Parathyroid adenoma (tissue), 2 donors: Measurements from ENCODE around the gene RHD.
"Not testable (repeated sequence)": the region's sequence is repeated elsewhere in the genome, so short reads cannot be mapped to it uniquely, and the experiment has no call there.

ENCODE experiments used
- H2AFZ ChIP-seq: fragments of 300-600 bp; sonication (generic); one replicate; pipeline ENCODE4 v1.7.0; 2017; ENCODE audit warnings: antibody characterized with exemption, mild to moderate bottlenecking
- H3K27ac ChIP-seq: fragments of 300-600 bp; sonication (generic); one replicate; pipeline ENCODE4 v1.7.0; 2017
- H3K27me3 ChIP-seq: fragments of 300-600 bp; sonication (generic); one replicate; pipeline ENCODE4 v1.7.0; 2017; ENCODE audit warnings: low read length; ENCODE audit not compliant: control insufficient read depth, insufficient read depth
- H3K36me3 ChIP-seq: fragments of 300-600 bp; sonication (generic); one replicate; pipeline ENCODE4 v1.7.0; 2017; ENCODE audit warnings: low read length; ENCODE audit not compliant: control insufficient read depth, insufficient read depth
- H3K4me1 ChIP-seq: fragments of 300-600 bp; sonication (generic); one replicate; pipeline ENCODE4 v1.7.0; 2017; ENCODE audit warnings: control low read depth
- H3K4me2 ChIP-seq: fragments of 300-600 bp; sonication (generic); one replicate; pipeline ENCODE4 v1.7.0; 2017; ENCODE audit warnings: low read length
- H3K4me3 ChIP-seq: fragments of 300-600 bp; sonication (generic); one replicate; pipeline ENCODE4 v1.7.0; 2017; ENCODE audit warnings: low read depth, low read length
- H3K79me2 ChIP-seq: fragments of 300-600 bp; sonication (generic); one replicate; pipeline ENCODE4 v1.7.0; 2017; ENCODE audit warnings: control low read depth
- H3K9ac ChIP-seq: fragments of 300-600 bp; sonication (generic); one replicate; pipeline ENCODE4 v1.7.0; 2017; ENCODE audit warnings: mild to moderate bottlenecking
- H3K9me3 ChIP-seq: fragments of 300-600 bp; sonication (generic); one replicate; pipeline ENCODE4 v1.7.0; 2017; ENCODE audit warnings: low read length; ENCODE audit not compliant: control insufficient read depth
- TF ChIP-seq, protein P1 (sequence below): fragments of 300-600 bp; sonication (generic); IDR thresholded peaks from one replicate; pipeline ENCODE4 v1.7.0; 2017; ENCODE audit warnings: antibody characterized with exemption, mild to moderate bottlenecking
- donor health status: primary hyperparathyroidism.

The RHD gene

DNA sequence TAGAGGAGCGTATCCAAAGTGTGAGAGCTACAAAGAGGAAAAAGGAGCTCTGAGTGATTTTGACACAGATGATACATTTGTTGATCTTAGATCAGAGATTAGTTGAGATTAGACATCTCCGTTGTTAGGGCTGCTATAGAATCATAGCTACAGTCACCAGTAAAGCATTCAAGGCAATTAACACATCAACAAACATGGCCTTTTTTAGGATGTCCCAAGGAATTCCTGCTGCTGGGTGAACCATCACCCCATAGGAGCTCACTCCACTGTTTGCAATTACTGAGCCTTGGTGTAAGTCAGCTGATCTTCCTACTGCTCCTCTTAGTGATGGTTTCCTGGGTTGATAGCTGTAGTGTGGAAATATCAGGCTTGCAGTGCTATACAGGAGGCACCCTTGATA is 18.4 kb upstream of the RHD start:
- Histone ChIP-seq H3K4me1 (no peaks in the 10 kb centered on the region), H3K79me2 (no peaks in the 10 kb centered on the region), H2AFZ (no peak overlapping the region), H3K36me3 (no peaks in the 10 kb centered on the region), H3K9me3 (no peaks in the 10 kb centered on the region), H3K4me2 (no peak overlapping the region), H3K27me3 (no peaks in the 10 kb centered on the region), H3K4me3 (no peak overlapping the region), H3K9ac (no peak overlapping the region), H3K27ac (no peak overlapping the region)
- TF ChIP-seq, protein P1, sequence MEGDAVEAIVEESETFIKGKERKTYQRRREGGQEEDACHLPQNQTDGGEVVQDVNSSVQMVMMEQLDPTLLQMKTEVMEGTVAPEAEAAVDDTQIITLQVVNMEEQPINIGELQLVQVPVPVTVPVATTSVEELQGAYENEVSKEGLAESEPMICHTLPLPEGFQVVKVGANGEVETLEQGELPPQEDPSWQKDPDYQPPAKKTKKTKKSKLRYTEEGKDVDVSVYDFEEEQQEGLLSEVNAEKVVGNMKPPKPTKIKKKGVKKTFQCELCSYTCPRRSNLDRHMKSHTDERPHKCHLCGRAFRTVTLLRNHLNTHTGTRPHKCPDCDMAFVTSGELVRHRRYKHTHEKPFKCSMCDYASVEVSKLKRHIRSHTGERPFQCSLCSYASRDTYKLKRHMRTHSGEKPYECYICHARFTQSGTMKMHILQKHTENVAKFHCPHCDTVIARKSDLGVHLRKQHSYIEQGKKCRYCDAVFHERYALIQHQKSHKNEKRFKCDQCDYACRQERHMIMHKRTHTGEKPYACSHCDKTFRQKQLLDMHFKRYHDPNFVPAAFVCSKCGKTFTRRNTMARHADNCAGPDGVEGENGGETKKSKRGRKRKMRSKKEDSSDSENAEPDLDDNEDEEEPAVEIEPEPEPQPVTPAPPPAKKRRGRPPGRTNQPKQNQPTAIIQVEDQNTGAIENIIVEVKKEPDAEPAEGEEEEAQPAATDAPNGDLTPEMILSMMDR = no peak

DNA sequence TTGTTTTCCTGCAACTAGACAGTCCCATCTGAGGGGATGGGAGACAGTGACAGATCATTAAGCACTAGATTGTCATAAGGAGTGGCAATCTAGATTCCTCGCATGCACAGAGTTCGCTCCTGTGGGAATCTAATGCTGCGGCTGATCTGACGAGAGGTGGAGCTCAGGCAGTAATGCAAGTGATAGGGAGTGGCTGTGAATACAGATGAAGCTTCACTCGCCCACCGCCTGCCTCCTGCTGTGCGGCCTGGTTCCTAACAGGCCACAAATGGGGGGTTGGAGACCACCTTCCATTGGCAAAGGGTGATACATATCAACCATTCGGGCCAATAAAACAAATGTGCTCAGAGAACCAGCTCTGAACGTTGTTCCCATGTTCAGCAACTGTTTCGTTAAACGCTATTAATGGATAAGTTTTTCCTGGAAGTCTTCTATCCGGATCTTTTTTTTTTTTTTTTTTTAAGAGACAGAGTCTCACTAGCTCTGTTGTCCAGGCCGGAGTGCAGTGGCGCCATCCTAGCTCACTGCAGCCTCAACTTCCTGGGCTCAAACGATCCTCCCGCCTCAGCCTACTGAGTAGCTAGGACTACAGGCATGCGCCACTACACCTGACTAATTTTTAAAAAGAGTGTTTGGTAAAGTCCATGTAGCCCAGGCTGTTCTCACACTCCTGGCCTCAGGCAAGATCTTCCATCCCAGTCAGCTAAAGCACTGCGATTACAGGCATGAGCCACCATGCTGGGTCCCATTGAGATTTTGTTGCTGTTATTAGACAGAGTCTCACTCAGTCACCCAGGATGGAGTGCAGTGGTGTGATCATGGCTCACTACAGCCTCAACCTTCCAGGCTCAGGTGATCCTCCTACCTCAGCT is 16.4 kb upstream of the RHD start:
- H3K9ac ChIP-seq = no peak overlapping the region
- H3K4me2 ChIP-seq = no peak overlapping the region
- H3K27me3 ChIP-seq = no peaks in the 10 kb centered on the region
- no peak overlapping the region for H3K4me3 ChIP-seq
- no peak overlapping the region for H3K27ac ChIP-seq
- H3K36me3 ChIP-seq = no peaks in the 10 kb centered on the region
- no peaks in the 10 kb centered on the region for H3K4me1 ChIP-seq
- TF ChIP-seq, protein P1 = no peak
- H3K9me3 ChIP-seq = no peaks in the 10 kb centered on the region
- H2AFZ ChIP-seq = no peak overlapping the region
- no peaks in the 10 kb centered on the region for H3K79me2 ChIP-seq

DNA sequence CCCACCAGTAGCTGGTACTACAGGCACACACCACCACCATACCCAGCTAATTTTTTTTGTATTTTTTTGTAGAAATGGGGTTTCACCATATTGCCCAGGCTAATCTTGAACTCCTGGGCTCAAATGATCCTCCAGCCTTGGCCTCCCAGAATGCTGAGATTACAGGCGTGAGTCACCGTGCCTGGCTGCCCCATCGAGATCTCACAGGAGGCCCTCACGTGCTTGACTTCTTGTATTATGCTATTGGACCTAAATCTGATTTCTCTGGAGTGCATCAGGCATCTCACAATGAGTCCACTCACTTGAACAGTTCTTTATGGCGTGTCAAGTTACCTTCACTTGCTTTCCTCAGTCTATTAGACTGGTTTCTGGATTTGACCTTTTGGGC is 15.7 kb upstream of the RHD start:
- Histone ChIP-seq H3K4me2 (no peak overlapping the region), H3K27ac (no peak overlapping the region), H3K36me3 (no peaks in the 10 kb centered on the region), H2AFZ (no peak overlapping the region), H3K9ac (no peak overlapping the region), H3K27me3 (no peaks in the 10 kb centered on the region), H3K79me2 (no peaks in the 10 kb centered on the region), H3K4me3 (no peak overlapping the region), H3K4me1 (no peaks in the 10 kb centered on the region), H3K9me3 (no peaks in the 10 kb centered on the region)
- TF ChIP-seq, protein P1 = no peak

DNA sequence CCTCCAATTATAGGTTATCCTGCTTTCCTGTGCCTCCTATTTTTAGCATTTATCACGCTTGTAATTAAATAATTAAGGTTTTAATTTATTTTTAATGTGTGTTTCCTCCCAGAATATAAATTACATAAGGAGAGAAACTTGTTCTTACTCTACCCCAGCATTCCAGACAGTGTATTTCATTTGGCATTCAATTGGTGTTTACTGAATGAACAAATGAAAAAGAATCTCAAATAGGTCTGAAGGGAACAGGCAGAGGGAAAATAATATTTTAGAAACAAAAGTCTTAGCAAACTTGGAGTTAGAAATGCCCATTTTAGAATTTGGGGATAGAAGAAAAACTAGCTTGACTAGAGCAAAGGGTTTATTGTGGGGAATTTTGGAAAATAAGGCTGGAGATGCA is 15.1 kb upstream of the RHD start:
- H3K4me3 ChIP-seq = no peak overlapping the region
- TF ChIP-seq, protein P1 = no peak
- no peak overlapping the region for H3K27ac ChIP-seq
- H3K4me2 ChIP-seq = no peak overlapping the region
- no peaks in the 10 kb centered on the region for H3K4me1 ChIP-seq
- no peaks in the 10 kb centered on the region for H3K9me3 ChIP-seq
- H3K27me3 ChIP-seq = no peaks in the 10 kb centered on the region
- H3K9ac ChIP-seq = no peak overlapping the region
- H2AFZ ChIP-seq = no peak overlapping the region
- no peaks in the 10 kb centered on the region for H3K36me3 ChIP-seq
- H3K79me2 ChIP-seq = no peaks in the 10 kb centered on the region

DNA sequence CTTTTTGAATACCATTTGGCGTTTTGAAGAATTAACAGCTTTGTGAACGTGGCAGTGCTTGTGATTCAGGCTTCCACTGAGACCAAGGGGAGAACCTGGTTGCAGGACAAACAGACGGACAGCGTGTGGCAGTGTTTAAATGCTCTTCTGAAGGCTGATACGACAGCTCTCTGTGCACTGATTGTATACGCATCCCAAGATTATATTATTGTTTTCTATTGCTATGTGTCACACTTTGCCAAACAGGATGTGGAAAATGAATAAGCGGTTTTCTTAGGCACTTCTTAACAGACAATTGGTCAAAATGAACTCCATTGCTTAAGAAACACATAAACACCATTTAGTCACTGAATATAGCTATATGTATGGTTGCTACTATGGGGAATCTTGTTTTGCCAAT is 12.5 kb upstream of the RHD start:
- H3K4me1 ChIP-seq, H3K36me3 ChIP-seq, H3K79me2 ChIP-seq, H3K4me2 ChIP-seq, H3K27me3 ChIP-seq, H3K27ac ChIP-seq, H3K9me3 ChIP-seq, H3K9ac ChIP-seq, H3K4me3 ChIP-seq, H2AFZ ChIP-seq: not testable (repeated sequence)

DNA sequence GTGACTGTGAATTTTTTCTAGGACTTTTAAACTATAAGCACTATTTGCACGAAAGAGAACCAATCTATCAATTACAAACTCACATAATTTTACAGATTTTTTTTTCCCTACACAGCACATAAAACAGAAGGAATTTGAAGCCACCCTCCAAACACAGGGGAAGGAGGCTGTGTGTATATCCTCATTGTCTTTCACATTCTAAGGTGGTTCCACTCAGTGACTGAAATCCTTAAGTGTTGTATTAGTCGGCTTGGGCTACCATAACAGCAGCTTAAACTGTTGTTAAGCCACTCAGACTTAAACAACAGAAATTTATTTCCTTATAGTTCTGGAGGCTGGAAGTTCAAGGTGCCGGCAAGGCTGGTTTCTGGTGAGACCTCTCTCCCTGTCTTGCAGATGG is 12.0 kb upstream of the RHD start:
- not testable (repeated sequence) for H3K9ac ChIP-seq, H3K4me3 ChIP-seq, H3K79me2 ChIP-seq, H3K27ac ChIP-seq, H3K27me3 ChIP-seq, H3K4me1 ChIP-seq, H3K4me2 ChIP-seq, H2AFZ ChIP-seq, H3K9me3 ChIP-seq, H3K36me3 ChIP-seq

DNA sequence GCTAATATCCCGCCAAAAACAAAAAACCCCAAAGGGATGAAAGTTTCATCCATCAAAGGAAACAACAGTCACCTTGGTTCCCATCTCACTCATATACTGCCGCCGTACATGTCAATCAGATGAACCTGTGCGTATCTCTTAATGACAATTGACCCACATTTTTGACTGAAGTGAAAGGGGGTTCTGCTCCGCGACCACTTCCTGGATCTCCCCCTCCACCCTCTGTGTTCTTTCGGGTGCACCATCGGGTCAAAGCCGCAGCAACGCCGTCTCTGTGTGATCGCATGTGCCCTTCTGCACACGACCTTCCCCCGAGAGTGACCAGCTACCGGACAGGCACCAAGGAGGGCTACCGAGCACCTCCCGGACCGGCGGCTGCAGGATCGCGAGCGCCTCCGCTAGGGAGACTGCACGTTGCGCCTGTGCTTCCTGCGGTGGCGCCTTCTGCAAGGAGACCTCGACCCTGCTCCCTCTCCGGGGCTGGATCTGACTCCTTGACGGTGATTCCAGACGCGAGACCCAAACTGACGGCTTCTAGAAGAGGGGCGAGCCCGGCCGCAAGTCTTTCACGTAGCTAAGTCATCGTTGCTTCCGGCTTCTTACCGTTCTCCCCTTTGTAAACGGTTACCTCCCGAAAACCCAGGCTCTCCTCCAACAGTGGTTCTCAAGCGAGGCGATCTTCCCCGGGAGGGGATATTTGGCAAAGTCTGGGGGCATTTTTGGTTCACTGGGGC is 5.6 kb upstream of the RHD start:
- H3K27me3 ChIP-seq, H3K36me3 ChIP-seq, H3K9ac ChIP-seq, H3K4me1 ChIP-seq, H3K9me3 ChIP-seq, H3K79me2 ChIP-seq, H3K27ac ChIP-seq, H2AFZ ChIP-seq: not testable (repeated sequence)
- peak overlapping the region; percentile 43 for H3K4me3 ChIP-seq
- peak overlapping the region; percentile 25 for H3K4me2 ChIP-seq
